ENCODE results near the gene CROCC2. TPM values are rescaled to one million over a fixed set of nuclear protein-coding genes. Genes with fewer than 3 reads are reported as not detected.

Gene CROCC2
- total RNA-seq, 3 donors from 2014 or later = 0.07 to 0.19 TPM; not detected in 1

DNA sequence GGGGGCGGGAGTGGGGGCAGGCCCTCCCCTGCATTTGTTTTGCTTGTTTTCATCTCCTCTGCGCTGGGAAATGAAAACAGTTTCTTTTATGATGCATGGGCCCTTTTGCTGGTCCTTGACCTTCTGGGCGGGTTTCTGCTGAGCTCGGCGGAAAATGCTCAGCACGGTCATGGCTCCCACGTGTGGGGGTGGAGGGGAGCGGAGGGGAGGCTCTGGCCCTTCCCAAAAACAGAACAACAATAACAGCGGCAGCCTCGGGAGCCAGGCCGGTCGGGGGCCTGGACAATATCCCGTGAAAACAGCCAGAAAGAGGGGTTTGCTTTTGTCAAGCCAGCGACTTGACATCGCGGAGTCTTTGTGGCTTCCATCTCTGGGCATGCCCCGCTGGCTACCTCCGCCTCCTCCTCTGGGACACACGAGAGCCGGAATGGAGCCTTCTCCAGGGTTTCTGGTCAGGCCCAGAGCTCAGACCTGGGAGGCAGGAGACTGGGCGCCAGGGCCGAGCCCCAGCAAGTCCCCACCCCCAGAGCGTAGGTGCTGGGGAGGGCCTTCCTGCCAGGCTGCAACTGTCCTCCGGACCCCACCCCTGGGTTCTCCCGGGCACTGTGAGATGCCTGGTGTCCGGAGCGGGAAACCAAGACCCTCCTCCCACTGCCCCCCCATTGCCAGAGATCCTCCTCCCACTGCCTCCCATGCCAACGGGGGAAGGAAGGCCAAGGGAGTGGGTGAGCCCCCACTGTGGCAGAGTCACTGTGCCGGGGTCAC lies 56.3 kb downstream of the CROCC2 start:
- intact Hi-C loops (cut with DNase I, micrococcal nuclease) = no loop called here
- Histone ChIP-seq H3K4me3 (no peak overlapping the region), H3K9me3 (no peaks in the 10 kb centered on the region), H3K4me1 (ENCODE audit: low read depth) (no peaks in the 10 kb centered on the region), H3K36me3 (ENCODE audit: low read depth) (no peaks in the 10 kb centered on the region)
- ATAC-seq = peak; percentile 41
- TF ChIP-seq, protein P1, sequence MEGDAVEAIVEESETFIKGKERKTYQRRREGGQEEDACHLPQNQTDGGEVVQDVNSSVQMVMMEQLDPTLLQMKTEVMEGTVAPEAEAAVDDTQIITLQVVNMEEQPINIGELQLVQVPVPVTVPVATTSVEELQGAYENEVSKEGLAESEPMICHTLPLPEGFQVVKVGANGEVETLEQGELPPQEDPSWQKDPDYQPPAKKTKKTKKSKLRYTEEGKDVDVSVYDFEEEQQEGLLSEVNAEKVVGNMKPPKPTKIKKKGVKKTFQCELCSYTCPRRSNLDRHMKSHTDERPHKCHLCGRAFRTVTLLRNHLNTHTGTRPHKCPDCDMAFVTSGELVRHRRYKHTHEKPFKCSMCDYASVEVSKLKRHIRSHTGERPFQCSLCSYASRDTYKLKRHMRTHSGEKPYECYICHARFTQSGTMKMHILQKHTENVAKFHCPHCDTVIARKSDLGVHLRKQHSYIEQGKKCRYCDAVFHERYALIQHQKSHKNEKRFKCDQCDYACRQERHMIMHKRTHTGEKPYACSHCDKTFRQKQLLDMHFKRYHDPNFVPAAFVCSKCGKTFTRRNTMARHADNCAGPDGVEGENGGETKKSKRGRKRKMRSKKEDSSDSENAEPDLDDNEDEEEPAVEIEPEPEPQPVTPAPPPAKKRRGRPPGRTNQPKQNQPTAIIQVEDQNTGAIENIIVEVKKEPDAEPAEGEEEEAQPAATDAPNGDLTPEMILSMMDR (IDR thresholded peaks at IDR 0.05) = no peak
- peak in 2 of 3 donors; percentile 34 to 64 for DNase-seq

DNA sequence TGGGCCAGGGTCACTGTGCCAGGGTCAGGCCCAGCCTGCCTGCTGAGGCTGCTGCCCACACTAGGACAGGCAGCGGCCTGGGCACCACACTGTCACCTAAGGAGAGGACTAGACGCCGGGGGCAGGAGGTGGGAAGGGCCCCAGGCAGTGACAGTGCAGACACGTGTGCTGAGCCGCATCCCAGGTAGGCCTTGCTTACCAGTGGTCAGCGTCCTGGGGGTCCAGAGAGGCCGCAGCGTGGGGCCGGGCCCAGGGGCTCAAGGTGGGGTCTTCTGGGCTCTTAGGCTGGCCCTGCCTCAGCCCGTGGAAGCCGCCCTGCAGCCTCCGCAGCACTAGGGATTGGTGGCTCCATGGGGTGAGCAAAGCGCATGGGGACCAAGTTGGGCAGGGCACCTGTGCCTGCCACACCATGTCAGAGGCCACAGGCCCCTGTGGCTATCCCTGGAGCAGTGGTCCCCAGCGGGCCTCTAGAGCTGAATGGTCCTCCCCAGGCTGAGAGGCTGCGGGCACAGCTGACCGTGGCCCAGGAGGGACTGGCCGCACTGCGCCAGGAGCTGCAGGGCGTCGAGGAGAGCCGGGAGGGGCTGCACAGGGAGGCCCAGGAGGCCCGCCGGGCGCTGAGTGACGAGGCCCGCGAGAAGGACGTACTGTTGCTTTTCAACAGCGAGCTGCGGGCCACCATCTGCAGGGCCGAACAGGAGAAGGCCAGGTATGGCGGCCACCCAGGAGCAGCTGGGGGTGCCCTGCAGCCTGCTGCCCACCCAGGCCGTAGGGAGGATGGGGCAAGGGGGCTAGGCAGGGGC lies 57.1 kb downstream of the CROCC2 start:
- intact Hi-C loops (cut with DNase I, micrococcal nuclease) = no loop called here
- ATAC-seq (no peak), DNase-seq (peak in 1 of 3 donors; percentile 23)
- Histone ChIP-seq H3K9me3 (no peaks in the 10 kb centered on the region), H3K4me1 (ENCODE audit: low read depth) (no peaks in the 10 kb centered on the region), H3K4me3 (no peak overlapping the region), H3K36me3 (ENCODE audit: low read depth) (no peaks in the 10 kb centered on the region)
- TF ChIP-seq, protein P1 (IDR thresholded peaks at IDR 0.05) = no peak

DNA sequence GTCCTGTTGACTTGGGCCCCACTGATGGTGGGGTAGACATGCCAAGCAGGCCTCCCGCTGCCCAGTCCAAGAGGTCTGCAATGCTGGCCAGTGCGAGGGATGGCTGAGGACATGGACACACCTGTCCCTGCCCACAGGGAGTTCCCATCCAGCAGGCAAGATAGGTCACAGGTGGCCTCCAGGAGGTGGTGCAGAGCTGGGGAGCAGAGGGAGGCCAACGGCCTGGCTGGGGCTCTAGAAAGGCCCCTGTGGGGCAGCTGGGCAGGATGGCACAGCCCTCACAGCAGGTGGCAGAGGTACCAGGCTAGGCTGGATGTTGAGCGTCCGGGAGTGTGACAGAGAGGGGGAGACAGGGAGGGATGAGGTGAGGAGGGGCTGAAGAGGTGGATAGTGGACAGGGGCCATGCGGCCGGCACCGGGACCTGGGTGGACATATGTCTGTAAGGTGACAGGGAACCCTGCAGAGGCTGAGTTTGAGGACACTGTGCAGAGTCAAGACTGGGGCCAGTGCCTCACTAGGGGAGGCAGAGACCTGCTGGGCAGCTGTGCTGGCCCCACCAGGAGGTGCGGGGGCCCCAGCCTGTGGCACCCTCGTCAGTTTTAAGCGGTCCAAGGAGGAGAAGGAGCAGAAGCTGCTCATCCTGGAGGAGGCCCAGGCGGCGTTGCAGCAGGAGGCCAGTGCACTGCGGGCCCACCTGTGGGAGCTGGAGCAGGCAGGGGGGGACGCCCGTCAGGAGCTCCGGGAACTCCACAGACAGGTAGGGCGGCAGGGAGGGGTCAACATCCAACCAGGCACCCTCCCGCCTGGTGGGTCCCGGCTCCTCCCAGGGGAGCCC lies 58.0 kb downstream of the CROCC2 start:
- H3K4me1 ChIP-seq (ENCODE audit: low read depth) = no peaks in the 10 kb centered on the region
- DNase-seq (peak in 1 of 3 donors; percentile 42), ATAC-seq (no peak)
- no peaks in the 10 kb centered on the region for H3K36me3 ChIP-seq (ENCODE audit: low read depth)
- H3K9me3 ChIP-seq = no peaks in the 10 kb centered on the region
- TF ChIP-seq, protein P1 (IDR thresholded peaks at IDR 0.05) = no peak
- intact Hi-C loops (cut with DNase I, micrococcal nuclease) = no loop called here
- H3K4me3 ChIP-seq = no peak overlapping the region

DNA sequence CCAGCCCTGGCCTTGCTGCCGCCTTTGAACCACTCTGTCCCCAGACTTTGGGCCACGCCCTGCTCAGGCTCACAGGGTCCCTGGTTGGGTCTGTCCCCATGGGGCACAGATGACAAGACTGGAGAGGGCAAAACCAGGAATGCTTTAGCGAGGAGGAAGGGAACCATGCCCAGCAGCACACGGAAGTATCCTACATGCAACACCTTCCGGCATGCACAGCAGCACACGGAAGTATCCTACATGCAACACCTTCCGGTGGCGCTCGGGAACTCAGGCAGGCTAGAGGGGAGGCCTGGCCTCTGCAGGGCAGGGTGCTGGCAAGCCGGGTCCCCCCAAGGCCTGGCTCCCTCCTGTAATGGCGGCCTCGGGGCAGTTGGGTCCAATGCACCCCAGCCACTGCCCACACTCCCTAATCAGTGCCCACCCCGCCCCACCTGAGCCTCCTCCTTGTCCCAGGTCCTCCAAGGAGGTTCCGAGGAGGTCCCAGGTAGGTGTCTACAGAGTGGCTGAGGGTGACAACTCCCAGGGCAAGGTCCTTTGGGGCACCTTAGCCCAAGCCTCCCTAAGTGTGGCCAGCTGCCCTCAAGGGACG lies 58.7 kb downstream of the CROCC2 start:
- TF ChIP-seq, protein P1 (IDR thresholded peaks at IDR 0.05) = no peak
- intact Hi-C loops (cut with DNase I, micrococcal nuclease) = no loop called here
- DNase-seq = peak in 2 of 3 donors; percentile 25 to 34
- H3K36me3 ChIP-seq (ENCODE audit: low read depth) = no peaks in the 10 kb centered on the region
- no peaks in the 10 kb centered on the region for H3K9me3 ChIP-seq
- H3K4me1 ChIP-seq (ENCODE audit: low read depth) = no peaks in the 10 kb centered on the region
- ATAC-seq = no peak
- no peak overlapping the region for H3K4me3 ChIP-seq

DNA sequence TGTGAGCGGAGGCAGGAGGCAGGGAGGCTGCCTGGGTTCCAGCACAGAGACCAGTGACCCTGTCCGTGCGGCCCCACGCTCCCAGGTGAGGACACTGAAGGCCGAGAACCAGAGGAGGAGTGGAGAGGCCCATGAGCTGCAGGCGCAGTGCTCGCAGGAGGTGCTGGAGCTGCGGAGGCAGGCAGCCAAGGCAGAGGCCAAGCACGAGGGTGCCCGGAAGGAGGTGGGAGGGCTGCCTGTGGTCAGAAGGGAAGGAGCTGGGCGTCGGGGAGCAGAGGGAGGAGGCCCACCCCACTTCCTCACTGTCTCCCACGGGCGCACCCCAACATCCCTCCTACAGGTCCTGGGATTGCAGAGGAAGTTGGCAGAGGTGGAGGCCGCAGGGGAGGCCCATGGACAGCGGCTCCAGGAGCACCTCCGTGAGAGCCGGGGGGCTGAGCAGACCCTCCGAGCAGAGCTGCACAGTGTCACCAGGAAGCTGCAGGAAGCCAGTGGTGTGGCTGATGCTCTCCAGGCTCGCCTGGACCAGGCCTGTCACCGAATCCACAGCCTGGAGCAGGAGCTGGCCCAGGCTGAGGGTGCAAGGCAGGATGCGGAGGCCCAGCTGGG lies 59.3 kb downstream of the CROCC2 start:
- Histone ChIP-seq H3K9me3 (no peaks in the 10 kb centered on the region), H3K4me3 (no peak overlapping the region), H3K4me1 (ENCODE audit: low read depth) (no peaks in the 10 kb centered on the region), H3K36me3 (ENCODE audit: low read depth) (no peaks in the 10 kb centered on the region)
- intact Hi-C loops (cut with DNase I, micrococcal nuclease) = no loop called here
- ATAC-seq (no peak), DNase-seq (peak in 2 of 3 donors; percentile 32 to 49)
- TF ChIP-seq, protein P1 (IDR thresholded peaks at IDR 0.05) = no peak

Data from mucosa of descending colon (tissue), 3 donors.